H1 (cell line): ENCODE results near the gene SLC35F1. TPM values are rescaled to one million over a fixed set of nuclear protein-coding genes. Genes with fewer than 3 reads are reported as not detected.

ENCODE experiments used
- CTCF ChIA-PET: fragments of 300-600 bp; sonication (Branson Sonifier 250); formaldehyde crosslinking; loops from one replicate; lab custom pipeline; 2021; ENCODE audit not compliant: partially characterized antibody; lab: Charles Lee
- POLR2A ChIA-PET: fragments of 300-600 bp; sonication (Branson Sonifier 250); formaldehyde crosslinking; loops from one replicate; lab custom pipeline; 2021; ENCODE audit warnings: inconsistent platforms; ENCODE audit not compliant: partially characterized antibody; lab: Charles Lee
- DNase-seq, 2 experiments: peaks; one replicate each; pipeline versions ENCODE4 v3.0.0 to v3.0.0-alpha.2; 2010 to 2022; ENCODE audit warnings: low spot score in 2 of 2, low read depth in 1 of 2, mixed read lengths in 1 of 2
- FAIRE-seq: peaks from 2 replicates; lab custom pipeline; 2011; peaks lifted over from hg19 to GRCh38; lab: Jason Lieb, UNC
- H2AFZ ChIP-seq: 2 replicates; pipeline ENCODE4 v1.8.1; 2012; ENCODE audit warnings: low read length, inconsistent platforms
- H2AK5ac ChIP-seq: 2 replicates; pipeline ENCODE4 v1.6.1; 2013; ENCODE audit warnings: low read depth, low read length
- H2BK120ac ChIP-seq: replicated peaks from 2 replicates; pipeline ENCODE3; 2013; ENCODE audit warnings: low read depth, low read length, inconsistent platforms
- H2BK12ac ChIP-seq: 2 replicates; pipeline ENCODE4 v1.6.1; 2013; ENCODE audit warnings: low read depth, low read length
- H2BK15ac ChIP-seq: 2 replicates; pipeline ENCODE4 v1.6.1; 2013; ENCODE audit warnings: low read length
- H2BK20ac ChIP-seq: 2 replicates; pipeline ENCODE4 v1.6.1; 2013; ENCODE audit warnings: low read length
- H2BK5ac ChIP-seq: 2 replicates; pipeline ENCODE4 v1.6.1; 2013; ENCODE audit warnings: low read depth, low read length
- H3K14ac ChIP-seq: 2 replicates; pipeline ENCODE4 v1.6.1; 2013; ENCODE audit warnings: inconsistent platforms; ENCODE audit not compliant: insufficient read length
- H3K18ac ChIP-seq: 2 replicates; pipeline ENCODE4 v1.6.1; 2013; ENCODE audit warnings: low read length; ENCODE audit errors: extremely low read depth
- H3K23ac ChIP-seq: 2 replicates; pipeline ENCODE4 v1.6.1; 2013; ENCODE audit warnings: inconsistent platforms; ENCODE audit not compliant: insufficient read length
- H3K23me2 ChIP-seq: 2 replicates; pipeline ENCODE4 v1.6.1; 2013; ENCODE audit warnings: low read depth, low read length
- H3K27ac ChIP-seq: 2 replicates; pipeline ENCODE4 v1.6.1; 2011; ENCODE audit warnings: low read depth, low read length, inconsistent platforms
- H3K27me3 ChIP-seq, 4 experiments: replicated peaks in 1 of 4; 1 replicate in 1 of 4; 2 replicates in 3 of 4; pipeline versions ENCODE4 v1.6.1 to v1.8.1; 2011 to 2013; ENCODE audit warnings: low read length in 3 of 4, mild to moderate bottlenecking in 3 of 4, inconsistent platforms in 2 of 4, mixed read lengths in 2 of 4, moderate library complexity in 1 of 4; ENCODE audit not compliant: control insufficient read depth in 3 of 4, insufficient read depth in 3 of 4; ENCODE audit errors: extremely low read depth in 1 of 4
- H3K36me3 ChIP-seq, 4 experiments: 2 replicates each; pipeline versions ENCODE4 v1.6.1 to v1.8.1; 2011 to 2013; ENCODE audit warnings: mild to moderate bottlenecking in 4 of 4, low read length in 3 of 4, moderate library complexity in 2 of 4, control low read depth in 1 of 4, inconsistent platforms in 1 of 4; ENCODE audit not compliant: insufficient read depth in 4 of 4, control insufficient read depth in 2 of 4
- H3K4ac ChIP-seq: replicated peaks from 2 replicates; pipeline ENCODE3; 2013; ENCODE audit warnings: low read length, low read depth, mixed read lengths, inconsistent platforms; ENCODE audit not compliant: insufficient read length
- H3K4me1 ChIP-seq, 4 experiments: replicated peaks in 1 of 4; 1 replicate in 1 of 4; 2 replicates in 3 of 4; pipeline versions ENCODE4 v1.6.1 to v1.8.1; 2011 to 2013; ENCODE audit warnings: low read length in 3 of 4, inconsistent platforms in 2 of 4, mixed read lengths in 1 of 4; ENCODE audit not compliant: insufficient read depth in 4 of 4, control insufficient read depth in 3 of 4
- H3K4me2 ChIP-seq, 2 experiments: 2 replicates each; pipeline versions ENCODE4 v1.6.1 to v1.8.1; 2011 to 2013; ENCODE audit warnings: low read depth in 2 of 2, low read length in 2 of 2, control low read depth in 1 of 2, inconsistent platforms in 1 of 2, mild to moderate bottlenecking in 1 of 2; ENCODE audit not compliant: insufficient read depth in 1 of 2
- H3K4me3 ChIP-seq, 4 experiments: fragments of 200-600, 300-600 bp in 1 of 4; sonication (generic), shearing (Covaris generic), sonication (Bioruptor Twin) in 1 of 4; 2 replicates each; pipeline versions ENCODE4 v1.5.1 to v1.8.1; 2011 to 2016; ENCODE audit warnings: low read length in 4 of 4, low read depth in 3 of 4, control low read depth in 2 of 4, inconsistent platforms in 2 of 4, mild to moderate bottlenecking in 2 of 4, mixed read lengths in 1 of 4, moderate library complexity in 1 of 4; ENCODE audit not compliant: insufficient read depth in 2 of 4; ENCODE audit errors: extremely low read depth in 1 of 4
- H3K56ac ChIP-seq: replicated peaks from 2 replicates; pipeline ENCODE3; 2013; ENCODE audit warnings: low read depth, mild to moderate bottlenecking, mixed read lengths, low read length, inconsistent platforms; ENCODE audit not compliant: insufficient read length
- H3K79me1 ChIP-seq: 2 replicates; pipeline ENCODE4 v1.6.1; 2013; ENCODE audit warnings: low read depth, low read length, control low read depth
- H3K79me2 ChIP-seq, 2 experiments: 2 replicates each; pipeline versions ENCODE4 v1.6.1 to v1.8.1; 2012 to 2013; ENCODE audit warnings: low read length in 2 of 2, mild to moderate bottlenecking in 2 of 2, inconsistent platforms in 1 of 2; ENCODE audit not compliant: insufficient read depth in 2 of 2, control insufficient read depth in 1 of 2
- H3K9ac ChIP-seq, 4 experiments: replicated peaks in 1 of 4; 1 replicate in 1 of 4; 2 replicates in 3 of 4; pipeline versions ENCODE4 v1.6.1 to v1.8.1; 2011 to 2013; ENCODE audit warnings: low read depth in 3 of 4, low read length in 3 of 4, control low read depth in 2 of 4, mild to moderate bottlenecking in 2 of 4, moderate library complexity in 2 of 4, inconsistent platforms in 1 of 4; ENCODE audit errors: extremely low read depth in 1 of 4
- H3K9me3 ChIP-seq, 2 experiments: 2 replicates each; pipeline versions ENCODE4 v1.6.1 to v1.8.1; 2012 to 2013; ENCODE audit warnings: mild to moderate bottlenecking in 2 of 2, moderate library complexity in 2 of 2, control low read depth in 1 of 2, inconsistent platforms in 1 of 2, low read depth in 1 of 2, low read length in 1 of 2, mixed read lengths in 1 of 2; ENCODE audit not compliant: insufficient read depth in 2 of 2
- H4K20me1 ChIP-seq, 2 experiments: replicated peaks in 1 of 2; 2 replicates each; pipeline versions ENCODE3 to v1.8.1; 2011 to 2013; ENCODE audit warnings: inconsistent platforms in 2 of 2, low read length in 2 of 2, mild to moderate bottlenecking in 1 of 2; ENCODE audit not compliant: insufficient read depth in 2 of 2, control insufficient read depth in 1 of 2
- H4K5ac ChIP-seq: 2 replicates; pipeline ENCODE4 v1.6.1; 2013; ENCODE audit warnings: low read length, low read depth, mixed read lengths, inconsistent platforms; ENCODE audit not compliant: insufficient read length
- H4K8ac ChIP-seq: 2 replicates; pipeline ENCODE4 v1.8.0; 2013; ENCODE audit warnings: mild to moderate bottlenecking, moderate library complexity, low read length, inconsistent platforms; ENCODE audit not compliant: insufficient read depth; ENCODE audit errors: extremely low read depth
- H4K91ac ChIP-seq: replicated peaks from 2 replicates; pipeline ENCODE3; 2013; ENCODE audit warnings: low read length, mixed read lengths, inconsistent platforms; ENCODE audit not compliant: insufficient read length
- EZH2 ChIP-seq: fragments of 200-600 bp; sonication (generic); IDR thresholded peaks from 2 replicates; pipeline ENCODE4 v1.7.1; 2012; ENCODE audit warnings: low read depth, mild to moderate bottlenecking, moderate library complexity, low read length, inconsistent platforms; ENCODE audit not compliant: severe bottlenecking
- GTF2F1 ChIP-seq: IDR thresholded peaks from 2 replicates; pipeline ENCODE4 v1.6.1; 2012; ENCODE audit warnings: low read depth, low read length, improper control_type of control experiment, borderline replicate concordance
- KDM1A ChIP-seq: fragments of 200-600, 300-600 bp; sonication (generic); IDR thresholded peaks from 2 replicates; pipeline ENCODE4 v1.7.1; 2016; ENCODE audit warnings: mild to moderate bottlenecking, low read length, borderline replicate concordance
- RBBP5 ChIP-seq: IDR thresholded peaks from 2 replicates; pipeline ENCODE4 v1.7.1; 2012; ENCODE audit warnings: low read depth, mild to moderate bottlenecking, inconsistent platforms, low read length, moderate library complexity, borderline replicate concordance
- WGBS, 2 experiments: shearing (Covaris generic) in 1 of 2; methylation state at CpG; one replicate each; pipeline versions ENCODE4 v1.1.6 to v1.1.7; 2013 to 2015; ENCODE audit warnings: low lambda C conversion rate in 2 of 2, mixed read lengths in 2 of 2, inconsistent platforms in 1 of 2, low coverage in 1 of 2, missing lambda C conversion rate in 1 of 2; ENCODE audit not compliant: insufficient replicate concordance in 2 of 2, insufficient coverage in 1 of 2, insufficient read length in 1 of 2; ENCODE audit errors: extremely low coverage in 1 of 2, missing lambda C conversion rate in 1 of 2; 5-methylcytosine and 5-hydroxymethylcytosine counted together
- polyA plus RNA-seq, 7 experiments: library from polyadenylated mRNA; depleted of rRNA in 3 of 7; stranded (reverse) in 5 of 7; unstranded in 2 of 7; fragments of >200 nt in 5 of 7; fragments of 200-250 nt in 2 of 7; gene quantifications; 1 replicate in 5 of 7; 2 replicates in 1 of 7; 4 replicates in 1 of 7; pipeline versions ENCODE4 v1.2.1 to v1.2.3, GENCODE V29; 2011 to 2013; ENCODE audit warnings: missing spikeins in 2 of 7, mixed read lengths in 2 of 7
- total RNA-seq: library from RNA; stranded (reverse); fragmentation: NEBNext Ultra II Directional; extraction: Animal tissue kit (Norgen Biotek cat#: 25700); gene quantifications from 2 replicates; pipeline ENCODE4 v1.2.1, GENCODE V29; 2021

The SLC35F1 gene
- total and polyA plus RNA-seq, 2 of the 8 experiments (the other 6 are each of a cell fraction or from before 2014, with no cell fraction given) = 7.0 to 10.0 TPM

- Histone ChIP-seq H3K27me3 (no peaks in the 10 kb centered on the region), H4K8ac (no peak overlapping the region), H3K4me3 (no peak overlapping the region), H3K18ac (no peak overlapping the region), H2BK120ac (no peak overlapping the region), H4K5ac (no peak overlapping the region), H2BK15ac (no peak overlapping the region), H2BK12ac (no peak overlapping the region), H3K56ac (no peak overlapping the region), H3K9me3 (no peaks in the 10 kb centered on the region), H2BK5ac (no peak overlapping the region), H3K79me2 (no peaks in the 10 kb centered on the region), H3K23me2 (no peaks in the 10 kb centered on the region), H3K4me1 (no peaks in the 10 kb centered on the region), H2AK5ac (no peak overlapping the region), H3K4ac (no peak overlapping the region), H3K14ac (no peak overlapping the region), H3K23ac (no peak overlapping the region), H4K91ac (no peak overlapping the region), H3K27ac (no peak overlapping the region), H3K9ac (no peak overlapping the region), H4K20me1 (no peaks in the 10 kb centered on the region), H2AFZ (no peak overlapping the region), H3K79me1 (no peaks in the 10 kb centered on the region), H3K36me3 (no peaks in the 10 kb centered on the region), H3K4me2 (no peak overlapping the region), H2BK20ac (no peak overlapping the region)
- FAIRE-seq (no peak), DNase-seq (no peak)
- ChIA-PET POLR2A (no interaction called here), CTCF (interaction anchor here (1.0 to 1.5 kb wide), 2 partner anchors 17 to 262 kb away, joined by 3 to 4 read pairs; no protein-coding TSS in a partner anchor)
- 92% methylated on average over 1 of the region's 1 CpG; no CpG with 5 or more reads in 1 of the 2 experiments for WGBS, 2 experiments
- TF ChIP-seq KDM1A (no peak), RBBP5 (no peak), EZH2 (no peak), GTF2F1 (no peak)
These were observed 279.9 kb downstream of the SLC35F1 start for GRCh38 chr6:118186672-118187567.
